HFF-Myc (cell line): ENCODE results near the gene TEX35.

Source experiments
- DNase-seq: peaks from one replicate; pipeline ENCODE4 v3.0.0-alpha.2; 2011; ENCODE audit warnings: low read depth; ENCODE audit errors: extremely low read depth
- H3K4me3 ChIP-seq: replicated peaks from 2 replicates; pipeline ENCODE4 v1.5.1; 2011; ENCODE audit warnings: low read depth, mild to moderate bottlenecking, control low read depth, low read length
- TF ChIP-seq, protein P1 (sequence below): IDR thresholded peaks from 2 replicates; pipeline ENCODE4 v1.5.1; 2012; ENCODE audit warnings: mild to moderate bottlenecking, low read depth, low read length, control low read depth; ENCODE audit errors: missing control alignments

Gene TEX35

DNA sequence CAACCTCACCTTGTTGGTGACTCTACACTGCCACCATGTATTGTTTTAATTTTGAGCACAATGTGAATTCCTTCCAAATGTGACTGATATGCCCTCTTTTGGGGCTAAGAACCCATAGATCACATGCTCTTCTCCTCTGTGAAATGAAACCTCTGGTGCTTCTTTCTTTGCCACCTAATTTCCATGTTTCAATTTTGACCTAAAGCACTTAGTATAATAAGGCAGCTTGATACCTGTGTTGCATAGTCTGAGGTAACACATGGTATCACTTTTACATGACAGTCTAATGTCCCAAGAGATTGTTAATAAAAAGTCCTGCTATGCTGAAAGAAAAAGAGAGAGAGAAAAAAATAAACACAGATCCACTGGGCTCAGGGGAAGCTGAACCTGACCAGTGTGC is 40.4 kb upstream of the TEX35 start:
- TF ChIP-seq, protein P1, sequence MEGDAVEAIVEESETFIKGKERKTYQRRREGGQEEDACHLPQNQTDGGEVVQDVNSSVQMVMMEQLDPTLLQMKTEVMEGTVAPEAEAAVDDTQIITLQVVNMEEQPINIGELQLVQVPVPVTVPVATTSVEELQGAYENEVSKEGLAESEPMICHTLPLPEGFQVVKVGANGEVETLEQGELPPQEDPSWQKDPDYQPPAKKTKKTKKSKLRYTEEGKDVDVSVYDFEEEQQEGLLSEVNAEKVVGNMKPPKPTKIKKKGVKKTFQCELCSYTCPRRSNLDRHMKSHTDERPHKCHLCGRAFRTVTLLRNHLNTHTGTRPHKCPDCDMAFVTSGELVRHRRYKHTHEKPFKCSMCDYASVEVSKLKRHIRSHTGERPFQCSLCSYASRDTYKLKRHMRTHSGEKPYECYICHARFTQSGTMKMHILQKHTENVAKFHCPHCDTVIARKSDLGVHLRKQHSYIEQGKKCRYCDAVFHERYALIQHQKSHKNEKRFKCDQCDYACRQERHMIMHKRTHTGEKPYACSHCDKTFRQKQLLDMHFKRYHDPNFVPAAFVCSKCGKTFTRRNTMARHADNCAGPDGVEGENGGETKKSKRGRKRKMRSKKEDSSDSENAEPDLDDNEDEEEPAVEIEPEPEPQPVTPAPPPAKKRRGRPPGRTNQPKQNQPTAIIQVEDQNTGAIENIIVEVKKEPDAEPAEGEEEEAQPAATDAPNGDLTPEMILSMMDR: no peak
- no peak overlapping the region for H3K4me3 ChIP-seq
- DNase-seq: no peak

DNA sequence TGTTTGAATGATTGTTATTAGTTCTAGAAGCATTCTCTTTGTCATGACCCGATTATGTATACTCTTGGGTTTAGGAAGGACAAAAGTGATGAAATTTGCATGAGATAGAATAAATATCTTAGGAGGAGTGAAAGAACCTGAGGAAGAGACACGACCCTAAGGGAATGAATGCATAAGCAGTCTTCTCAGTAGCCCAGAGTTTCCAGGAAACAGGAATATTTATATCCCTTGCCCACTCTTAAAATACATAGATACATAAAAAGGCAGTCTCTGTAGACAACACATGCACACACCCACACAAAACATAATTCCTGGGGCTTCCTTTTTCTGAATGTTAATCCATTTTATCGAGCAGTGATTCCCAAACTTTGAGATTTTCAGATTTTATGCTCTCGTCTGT is 35.5 kb upstream of the TEX35 start:
- no peak for DNase-seq
- TF ChIP-seq, protein P1: no peak
- no peak overlapping the region for H3K4me3 ChIP-seq

DNA sequence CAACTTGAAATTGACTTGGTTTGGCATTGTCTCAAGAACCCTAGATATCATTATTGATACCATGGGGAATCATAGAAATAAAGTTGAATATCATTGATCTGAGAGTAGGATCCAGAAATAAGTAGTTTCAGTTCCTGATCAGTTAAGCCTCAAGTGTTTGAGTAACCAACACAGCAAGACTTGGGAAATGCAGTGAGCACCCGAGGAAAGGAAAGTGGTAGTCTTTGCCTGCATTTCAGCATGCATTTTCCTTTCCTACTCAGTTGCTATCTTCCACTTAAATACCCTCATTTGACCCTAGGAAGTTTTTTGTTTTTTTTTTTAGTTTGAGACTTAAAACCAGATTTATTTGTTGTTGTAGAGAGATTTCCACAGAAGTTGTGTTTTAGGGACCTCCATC is 35.1 kb upstream of the TEX35 start:
- no peak for DNase-seq
- TF ChIP-seq, protein P1: no peak
- H3K4me3 ChIP-seq: no peak overlapping the region

DNA sequence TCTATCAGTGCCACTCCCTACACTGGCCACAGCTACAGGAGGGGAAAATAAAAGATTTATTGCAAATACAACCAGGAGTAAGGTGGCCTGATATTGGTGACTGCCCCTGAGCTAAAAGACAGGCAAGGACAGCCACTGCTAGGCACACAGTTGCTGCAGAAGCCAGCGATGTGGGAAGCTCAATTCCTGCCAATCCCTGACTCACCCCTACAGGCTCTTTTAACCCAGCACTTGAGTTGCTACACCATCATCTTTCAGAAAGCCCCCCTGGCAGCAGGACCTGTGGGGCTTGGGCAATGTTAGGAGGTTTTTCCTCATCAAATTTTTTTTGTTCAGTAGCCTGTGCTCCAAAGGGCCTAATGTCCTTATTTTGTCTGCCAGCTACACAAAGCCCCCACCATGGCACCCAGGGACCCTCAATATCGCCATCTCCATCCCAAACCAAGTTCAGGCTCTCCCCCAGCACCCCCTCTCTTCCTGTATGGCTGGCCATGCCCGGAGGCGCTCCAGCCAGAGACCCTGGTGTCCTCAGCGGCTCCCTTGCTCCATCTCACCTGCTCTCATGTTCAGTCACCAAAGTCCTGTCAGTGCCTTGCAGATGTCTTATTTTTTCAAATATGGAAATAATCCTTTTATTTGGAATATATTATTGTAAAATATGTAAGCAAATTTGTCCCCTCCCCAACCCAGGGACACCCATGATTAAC is 29.5 kb upstream of the TEX35 start:
- H3K4me3 ChIP-seq: no peak overlapping the region
- no peak for DNase-seq
- TF ChIP-seq, protein P1: no peak

DNA sequence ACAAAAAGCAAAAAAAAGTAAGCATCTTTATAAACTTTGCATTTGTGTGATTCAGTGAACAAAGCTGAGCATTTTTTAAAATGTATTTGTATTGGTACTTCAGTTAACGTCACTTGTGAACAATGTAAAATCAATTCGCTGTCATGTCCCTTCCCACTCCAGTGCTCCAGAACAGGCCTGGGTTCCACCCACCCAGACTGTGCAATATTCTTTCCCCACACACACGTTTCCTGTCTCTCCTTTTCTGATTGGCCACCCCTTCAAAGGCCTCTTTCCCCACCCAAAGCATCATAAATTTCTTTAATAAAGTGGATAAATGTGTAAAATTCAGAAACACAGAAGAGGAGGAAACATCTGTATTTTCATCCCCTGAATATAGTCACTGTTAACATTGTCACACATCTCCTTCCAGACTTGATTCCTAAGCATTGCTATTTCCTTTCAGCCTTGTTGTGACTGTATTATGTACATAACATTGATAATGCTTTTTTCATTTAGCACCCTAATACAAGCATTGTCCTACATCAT is 28.1 kb upstream of the TEX35 start:
- TF ChIP-seq, protein P1: no peak
- no peak for DNase-seq
- H3K4me3 ChIP-seq: no peak overlapping the region

DNA sequence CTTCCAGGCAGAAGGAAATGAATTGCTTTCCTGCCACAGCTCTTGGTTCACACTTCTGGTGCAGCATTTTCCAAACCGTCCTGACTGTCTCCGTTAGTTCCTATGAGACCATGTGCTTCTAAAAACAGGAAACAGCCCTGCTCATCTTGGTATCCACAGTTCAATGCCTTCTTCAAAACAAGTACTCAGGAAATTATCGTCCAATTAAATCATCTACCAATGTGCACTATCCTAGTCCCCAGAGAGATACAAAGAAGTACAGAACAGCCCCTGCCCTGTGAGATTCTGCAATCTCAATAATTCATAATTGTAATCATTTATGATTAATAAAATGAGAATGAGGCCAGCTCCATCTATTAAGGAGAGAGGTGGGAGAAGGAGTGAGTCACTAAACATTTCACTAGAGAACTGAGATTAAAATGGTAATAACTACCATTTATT is 27.3 kb upstream of the TEX35 start:
- H3K4me3 ChIP-seq: no peak overlapping the region
- TF ChIP-seq, protein P1: no peak
- DNase-seq: no peak
